Activated naive CD4-positive, alpha-beta T cell treated with anti-CD3 and anti-CD28 coated beads for 36 hours (primary cell): ENCODE data around the gene FOXD1. TPM values are rescaled to one million over a fixed set of nuclear protein-coding genes. Genes with fewer than 3 reads are reported as not detected.

Source experiments
- CTCF ChIA-PET: fragments of 350-600 bp; sonication (Branson Sonifier 250); formaldehyde crosslinking; loops from one replicate; lab custom pipeline; 2021; ENCODE audit warnings: antibody characterized with exemption; lab: Charles Lee
- DNase-seq: peaks from one replicate; pipeline ENCODE4 v3.0.0-alpha.2; 2020
- H3K27ac Mint-ChIP-seq: one replicate; pipeline ENCODE4 v1.8.0; 2021; ENCODE audit warnings: mild to moderate bottlenecking, mixed read lengths
- H3K27me3 Mint-ChIP-seq: one replicate; pipeline ENCODE4 v1.8.0; 2021; ENCODE audit warnings: low read depth, mixed read lengths
- H3K36me3 Mint-ChIP-seq: one replicate; pipeline ENCODE4 v1.8.0; 2021; ENCODE audit warnings: low read depth, mixed read lengths
- H3K4me1 Mint-ChIP-seq: one replicate; pipeline ENCODE4 v1.8.0; 2021; ENCODE audit warnings: low read depth, mixed read lengths
- H3K4me3 Mint-ChIP-seq: one replicate; pipeline ENCODE4 v1.8.0; 2021; ENCODE audit warnings: mild to moderate bottlenecking, moderate library complexity, mixed read lengths
- H3K9me3 Mint-ChIP-seq: one replicate; pipeline ENCODE4 v1.8.0; 2021; ENCODE audit warnings: mixed read lengths
- intact Hi-C: fragments of 100-400 bp; cut with micrococcal nuclease; formaldehyde crosslinking; loops from one replicate; pipeline ENCODE4 v1.15.1; 2023
- total RNA-seq, 2 experiments: library from RNA; stranded (reverse); gene quantifications; one replicate each; pipeline ENCODE4 v1.2.3, GENCODE V29; 2021

The FOXD1 gene
- total RNA-seq, 2 experiments from 2014 or later: 0.12 TPM

DNA sequence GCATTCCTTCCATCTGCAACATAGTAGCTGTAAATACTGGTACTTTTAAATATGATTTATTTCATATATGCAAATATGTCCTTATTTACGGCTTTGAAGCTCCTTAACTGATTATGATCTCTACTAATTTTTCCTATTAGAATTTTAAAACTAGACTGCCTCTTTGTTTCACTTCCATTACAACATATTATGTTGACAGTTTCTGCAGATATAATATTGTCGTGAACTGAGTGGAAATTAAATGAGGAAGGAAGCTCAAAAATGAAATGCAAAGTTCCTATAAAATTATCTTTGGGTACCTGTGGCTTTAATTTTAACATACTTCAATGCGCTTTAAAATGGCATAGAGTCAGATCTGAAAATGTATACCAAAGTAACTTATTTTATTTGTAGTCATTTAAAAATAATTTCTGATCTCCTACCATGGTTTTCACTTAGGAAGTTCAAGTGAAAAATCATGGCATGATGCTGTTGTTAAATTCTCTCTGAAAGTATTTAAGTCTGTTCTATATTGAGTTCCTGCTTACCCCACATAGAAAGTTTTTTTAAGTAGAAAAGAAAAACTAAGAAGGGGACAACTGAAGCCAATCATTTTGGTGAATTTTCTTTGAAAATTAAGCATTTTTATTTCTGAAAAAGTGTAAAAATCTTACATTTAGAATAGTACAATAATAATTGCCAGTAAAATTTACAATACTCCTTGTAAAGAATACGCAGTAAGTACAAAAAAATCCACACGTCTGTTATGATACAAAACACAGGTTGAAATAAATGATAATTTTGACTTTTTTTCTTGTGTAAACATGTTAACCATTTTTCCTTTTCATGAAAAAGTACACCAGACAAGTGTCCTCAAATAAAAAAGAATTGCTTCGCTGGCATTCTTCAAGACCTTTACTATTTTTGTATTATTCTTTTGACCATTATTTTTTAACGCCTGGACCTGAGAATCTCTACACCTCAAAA lies 2.6 kb downstream of the FOXD1 start:
- peaks cover 74% of the 10 kb centered on the region for H3K27me3 Mint-ChIP-seq
- peak overlapping the region; percentile 64 for H3K4me3 Mint-ChIP-seq
- CTCF ChIA-PET: interaction anchor here (0.8 to 0.9 kb wide), 2 partner anchors 47 to 151 kb away, joined by 3 read pairs; no protein-coding TSS in a partner anchor
- peaks cover 3% of the 10 kb centered on the region for H3K36me3 Mint-ChIP-seq
- H3K9me3 Mint-ChIP-seq: no peaks in the 10 kb centered on the region
- DNase-seq: no peak
- intact Hi-C loops: loop anchor here (1.0 kb wide), 1 partner anchor 8 kb away; no protein-coding TSS in a partner anchor
- no peak overlapping the region for H3K27ac Mint-ChIP-seq
- peaks cover 2% of the 10 kb centered on the region for H3K4me1 Mint-ChIP-seq

DNA sequence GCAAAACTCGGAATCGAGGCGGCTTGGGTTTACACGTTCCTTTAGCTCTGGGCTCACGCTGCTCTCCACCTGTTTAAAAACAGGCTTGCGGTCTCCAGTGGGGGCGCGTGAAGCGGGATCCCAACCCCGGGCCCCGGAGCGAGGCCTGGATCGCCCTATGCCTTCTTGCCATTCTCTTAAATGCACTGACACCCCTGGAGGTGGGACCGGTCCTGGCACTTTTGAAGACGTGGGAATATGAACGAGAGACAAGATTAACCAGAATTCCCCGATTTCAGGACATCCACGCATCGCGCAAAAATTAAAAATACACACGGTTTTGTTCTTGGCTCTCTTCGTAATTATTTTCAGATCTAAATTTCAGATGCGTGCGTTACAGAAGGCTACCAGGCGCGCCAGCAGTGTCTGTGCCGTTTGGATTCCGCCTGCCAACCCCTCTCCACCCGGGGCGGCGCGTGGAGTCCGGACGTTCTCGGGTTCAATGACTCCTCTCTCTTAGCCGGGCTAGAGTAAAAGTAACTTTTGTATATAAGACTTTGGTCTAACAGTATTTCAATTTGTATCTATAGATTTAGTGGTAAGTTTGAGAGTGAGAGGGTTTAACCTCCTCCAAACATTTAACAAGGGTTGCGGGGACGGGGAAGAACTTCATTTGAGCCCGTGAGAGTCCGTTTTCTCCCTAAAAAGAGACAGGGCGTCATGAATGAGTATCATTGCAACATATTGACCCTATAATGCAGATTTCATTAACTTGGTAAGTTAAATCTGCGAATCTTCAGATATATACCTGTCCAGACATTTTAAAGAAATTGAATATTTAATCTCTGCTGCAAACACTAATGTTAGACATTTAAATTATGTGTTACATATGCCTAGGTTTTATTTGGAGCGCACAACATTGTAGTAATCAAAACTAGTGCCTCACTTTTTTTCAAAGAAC lies 3.8 kb downstream of the FOXD1 start:
- Mint-ChIP-seq H3K4me1 (peaks cover 2% of the 10 kb centered on the region), H3K4me3 (no peak overlapping the region), H3K36me3 (peaks cover 3% of the 10 kb centered on the region), H3K9me3 (no peaks in the 10 kb centered on the region), H3K27me3 (peaks cover 70% of the 10 kb centered on the region), H3K27ac (no peak overlapping the region)
- CTCF ChIA-PET: interaction anchor here (0.8 to 0.9 kb wide), 2 partner anchors 48 to 150 kb away, joined by 3 read pairs; no protein-coding TSS in a partner anchor
- intact Hi-C loops: no loop called here
- DNase-seq: no peak

DNA sequence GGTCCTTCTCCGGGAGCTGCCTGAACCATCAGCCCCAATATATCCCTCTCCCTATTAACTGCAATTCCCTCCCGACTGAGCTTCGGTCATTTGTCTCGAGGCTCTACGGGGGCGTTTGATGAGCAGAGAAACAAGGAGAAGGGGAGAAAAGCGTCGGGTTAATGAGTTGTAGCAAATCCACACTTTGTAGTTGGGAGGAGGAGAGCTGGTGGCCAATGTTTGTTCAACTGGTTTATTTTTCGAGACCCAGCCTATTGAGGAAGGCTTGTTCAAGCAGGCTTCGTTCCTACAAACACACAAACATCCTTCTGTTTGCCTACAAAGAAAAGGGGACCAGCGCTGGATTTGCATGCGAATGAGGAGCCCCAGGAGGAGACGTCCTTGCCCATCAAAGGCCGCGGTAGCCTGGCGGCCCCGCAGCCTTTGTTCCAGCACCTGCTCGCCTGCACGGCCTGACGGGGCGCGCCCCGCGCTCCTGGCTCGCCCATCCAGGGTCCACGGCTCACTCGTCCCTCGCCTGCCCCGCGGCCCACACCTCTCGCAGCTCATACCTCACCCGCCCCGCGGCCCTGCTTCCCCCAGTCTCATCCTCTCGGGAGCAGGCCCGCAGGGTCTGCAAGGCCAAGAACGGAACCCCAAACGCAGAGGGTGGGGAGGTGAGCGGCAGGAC lies 4.6 kb downstream of the FOXD1 start:
- Mint-ChIP-seq H3K4me3 (no peak overlapping the region), H3K4me1 (peaks cover 2% of the 10 kb centered on the region), H3K36me3 (peaks cover 3% of the 10 kb centered on the region), H3K9me3 (no peaks in the 10 kb centered on the region), H3K27ac (no peak overlapping the region), H3K27me3 (peaks cover 72% of the 10 kb centered on the region)
- CTCF ChIA-PET: interaction anchor here (0.7 kb wide), 1 partner anchor 32 kb away, joined by 3 read pairs; no protein-coding TSS in a partner anchor
- intact Hi-C loops: loop anchor here (2.0 kb wide), 1 partner anchor 63 kb away; no protein-coding TSS in a partner anchor
- DNase-seq: no peak

DNA sequence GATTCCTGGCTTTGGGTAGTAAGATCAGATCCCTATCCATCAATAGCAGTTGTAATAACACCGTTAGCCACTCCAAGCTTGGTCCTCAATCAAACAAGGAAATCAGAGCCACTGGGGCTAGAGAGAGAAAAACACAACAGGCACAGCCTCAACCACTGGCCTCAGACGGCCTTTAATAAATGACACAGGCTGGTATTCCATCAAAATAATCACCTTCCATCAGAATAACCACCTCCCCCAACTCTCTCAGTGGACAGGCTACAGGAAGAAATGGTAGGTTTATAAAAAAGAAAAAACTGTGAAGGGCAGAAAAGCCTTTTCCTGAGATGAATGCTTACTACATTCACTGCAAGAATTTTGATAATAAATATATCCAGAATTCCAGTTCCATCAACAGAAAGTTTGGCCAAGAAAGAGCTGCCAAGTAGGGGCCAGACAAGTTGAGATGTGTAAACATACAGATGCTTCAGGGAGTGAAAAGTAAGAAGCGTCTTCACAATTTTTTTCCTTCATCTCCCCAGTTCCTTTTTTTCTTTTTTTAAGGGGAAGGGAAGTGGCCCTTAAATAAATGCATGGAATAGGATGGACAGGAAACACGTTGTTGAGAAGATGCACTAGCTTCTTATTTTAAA lies 5.5 kb downstream of the FOXD1 start:
- CTCF ChIA-PET: interaction anchor here (0.7 kb wide), 1 partner anchor 32 kb away, joined by 3 read pairs; no protein-coding TSS in a partner anchor
- Mint-ChIP-seq H3K4me3 (no peak overlapping the region), H3K4me1 (peaks cover under 1% of the 10 kb centered on the region), H3K36me3 (peaks cover 3% of the 10 kb centered on the region), H3K9me3 (no peaks in the 10 kb centered on the region), H3K27me3 (peaks cover 74% of the 10 kb centered on the region), H3K27ac (no peak overlapping the region)
- no peak for DNase-seq
- intact Hi-C loops: loop anchor here (2.0 kb wide), 1 partner anchor 62 kb away; no protein-coding TSS in a partner anchor

DNA sequence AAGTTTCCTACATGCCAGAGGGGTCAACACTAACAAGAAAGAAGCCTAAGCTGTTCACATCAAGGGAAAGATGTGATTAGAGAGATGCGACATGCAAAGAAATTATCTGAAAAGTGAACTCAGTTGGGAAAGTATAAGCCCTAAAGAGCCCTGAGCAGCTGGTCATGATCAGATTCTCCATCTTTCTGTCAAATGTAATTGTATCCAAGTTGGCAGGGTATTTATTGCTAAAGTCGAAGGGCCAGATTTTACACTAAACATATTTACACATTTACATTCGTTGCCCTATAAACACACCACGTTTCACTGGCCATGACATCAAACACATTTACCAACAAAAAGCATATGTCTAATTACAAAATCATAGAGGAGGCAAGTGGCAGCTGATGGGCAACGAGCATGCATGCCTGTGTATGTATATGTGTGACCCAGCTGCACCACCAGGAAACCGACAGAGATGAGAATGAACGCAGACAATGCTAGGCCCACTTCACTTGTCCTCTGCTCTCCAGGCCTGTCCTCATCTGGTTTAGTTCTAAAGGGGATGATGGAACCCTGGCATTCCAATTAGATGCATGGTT lies 6.3 kb downstream of the FOXD1 start:
- DNase-seq: no peak
- CTCF ChIA-PET: interaction anchor here (1.9 kb wide), 1 partner anchor 9 kb away, joined by 6 read pairs; no protein-coding TSS in a partner anchor
- no peak overlapping the region for H3K27ac Mint-ChIP-seq
- peaks cover 3% of the 10 kb centered on the region for H3K36me3 Mint-ChIP-seq
- peaks cover 77% of the 10 kb centered on the region for H3K27me3 Mint-ChIP-seq
- no peak overlapping the region for H3K4me3 Mint-ChIP-seq
- intact Hi-C loops: loop anchor here (2.0 kb wide), 1 partner anchor 62 kb away; no protein-coding TSS in a partner anchor
- H3K9me3 Mint-ChIP-seq: no peaks in the 10 kb centered on the region
- H3K4me1 Mint-ChIP-seq: peaks cover 6% of the 10 kb centered on the region

DNA sequence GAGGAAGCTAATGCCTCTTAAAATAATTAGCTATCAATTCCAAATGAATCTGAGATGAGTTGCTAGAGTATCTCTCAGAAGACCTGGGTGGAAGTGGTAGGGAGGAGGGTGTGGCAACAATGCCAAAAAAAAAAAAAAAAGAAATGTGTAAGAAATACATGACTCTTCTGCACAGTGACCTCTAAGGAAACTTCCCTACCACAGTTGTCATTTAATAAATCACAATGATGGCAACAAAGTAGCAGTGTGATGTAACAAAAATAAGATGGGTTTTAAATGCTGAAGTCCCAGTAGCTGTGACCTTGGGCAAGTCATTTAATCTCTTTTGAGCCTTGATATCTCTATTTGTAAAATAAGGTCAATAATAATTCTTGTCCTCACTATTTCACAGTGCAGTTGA lies 7.2 kb downstream of the FOXD1 start:
- Mint-ChIP-seq H3K36me3 (peaks cover 3% of the 10 kb centered on the region), H3K27me3 (peaks cover 76% of the 10 kb centered on the region), H3K9me3 (no peaks in the 10 kb centered on the region), H3K4me1 (peaks cover 9% of the 10 kb centered on the region), H3K4me3 (no peak overlapping the region), H3K27ac (no peak overlapping the region)
- CTCF ChIA-PET: interaction anchor here (0.7 to 1.9 kb wide), 4 partner anchors 10 to 206 kb away, joined by 4 to 6 read pairs (median 4); no protein-coding TSS in a partner anchor
- DNase-seq: no peak
- intact Hi-C loops: no loop called here

DNA sequence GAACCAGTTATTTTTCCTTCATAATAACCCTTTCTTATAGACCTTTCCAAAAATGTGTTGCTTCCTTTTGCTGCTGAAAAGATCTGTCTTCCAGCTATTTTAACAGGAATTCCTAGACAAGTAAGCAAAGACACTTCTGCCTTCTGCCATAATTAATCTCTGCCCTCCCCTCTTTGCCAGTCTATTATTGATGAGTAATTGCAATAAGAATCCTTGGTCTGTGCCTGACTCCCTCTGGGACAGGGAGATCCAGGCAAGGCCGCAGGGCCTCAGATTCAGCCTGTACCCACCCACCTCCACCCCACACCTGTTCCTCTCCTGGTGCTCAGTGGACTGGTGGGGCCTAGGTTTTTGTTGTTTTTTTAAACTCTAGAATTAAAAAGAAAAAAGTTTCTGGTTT lies 8.3 kb downstream of the FOXD1 start:
- Mint-ChIP-seq H3K36me3 (peaks cover 3% of the 10 kb centered on the region), H3K4me3 (no peak overlapping the region), H3K9me3 (no peaks in the 10 kb centered on the region), H3K27ac (no peak overlapping the region), H3K4me1 (peaks cover 15% of the 10 kb centered on the region), H3K27me3 (peaks cover 83% of the 10 kb centered on the region)
- intact Hi-C loops: no loop called here
- CTCF ChIA-PET: interaction anchor here (1.7 kb wide), 1 partner anchor 14 kb away, joined by 4 read pairs; no protein-coding TSS in a partner anchor
- no peak for DNase-seq

DNA sequence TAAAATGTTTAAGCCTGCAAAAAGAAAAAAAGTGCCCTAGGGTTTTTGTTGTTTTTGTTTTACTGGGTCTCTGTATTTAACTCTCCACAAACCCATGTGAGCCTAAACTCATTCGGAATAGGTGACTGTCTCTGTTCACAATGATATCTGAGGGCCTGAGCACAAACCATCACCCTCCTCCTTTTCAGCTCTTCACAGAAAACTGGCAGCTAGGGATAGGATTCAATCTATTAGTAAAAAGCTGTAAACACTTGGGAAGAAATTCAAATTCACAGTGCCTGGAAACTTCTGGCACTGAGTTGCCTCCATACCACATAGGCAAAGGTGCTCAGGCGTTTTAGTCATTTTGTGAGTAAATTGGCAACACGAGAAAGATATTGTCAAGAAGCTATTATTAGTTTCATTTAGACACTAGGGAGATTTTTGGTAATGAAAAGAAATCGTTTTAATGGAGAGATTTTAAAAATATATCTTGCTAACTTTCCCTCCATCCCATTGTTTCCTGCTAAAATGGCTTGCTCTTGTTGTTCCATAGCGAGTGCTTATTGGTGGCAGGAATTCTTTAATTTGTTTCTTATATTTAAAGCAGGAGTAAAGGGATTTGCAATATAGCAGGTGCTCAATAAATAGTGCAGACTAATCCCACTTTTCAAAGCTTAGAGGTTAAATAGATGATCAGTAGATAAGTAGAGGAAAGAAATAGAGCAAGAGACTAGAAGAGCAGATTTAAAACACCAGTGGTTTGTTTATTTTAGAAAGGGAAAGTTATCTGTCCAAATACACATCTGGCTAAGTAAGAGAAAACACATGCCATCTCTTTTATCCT lies 9.7 kb downstream of the FOXD1 start:
- no peaks in the 10 kb centered on the region for H3K36me3 Mint-ChIP-seq
- H3K4me3 Mint-ChIP-seq: no peak overlapping the region
- H3K9me3 Mint-ChIP-seq: no peaks in the 10 kb centered on the region
- peaks cover 15% of the 10 kb centered on the region for H3K4me1 Mint-ChIP-seq
- CTCF ChIA-PET: interaction anchor here (1.5 kb wide), 1 partner anchor 13 kb away, joined by 4 read pairs; no protein-coding TSS in a partner anchor
- DNase-seq: no peak
- peaks cover 80% of the 10 kb centered on the region for H3K27me3 Mint-ChIP-seq
- H3K27ac Mint-ChIP-seq: no peak overlapping the region
- intact Hi-C loops: loop anchor here (1.0 kb wide), 1 partner anchor 7 kb away; no protein-coding TSS in a partner anchor

DNA sequence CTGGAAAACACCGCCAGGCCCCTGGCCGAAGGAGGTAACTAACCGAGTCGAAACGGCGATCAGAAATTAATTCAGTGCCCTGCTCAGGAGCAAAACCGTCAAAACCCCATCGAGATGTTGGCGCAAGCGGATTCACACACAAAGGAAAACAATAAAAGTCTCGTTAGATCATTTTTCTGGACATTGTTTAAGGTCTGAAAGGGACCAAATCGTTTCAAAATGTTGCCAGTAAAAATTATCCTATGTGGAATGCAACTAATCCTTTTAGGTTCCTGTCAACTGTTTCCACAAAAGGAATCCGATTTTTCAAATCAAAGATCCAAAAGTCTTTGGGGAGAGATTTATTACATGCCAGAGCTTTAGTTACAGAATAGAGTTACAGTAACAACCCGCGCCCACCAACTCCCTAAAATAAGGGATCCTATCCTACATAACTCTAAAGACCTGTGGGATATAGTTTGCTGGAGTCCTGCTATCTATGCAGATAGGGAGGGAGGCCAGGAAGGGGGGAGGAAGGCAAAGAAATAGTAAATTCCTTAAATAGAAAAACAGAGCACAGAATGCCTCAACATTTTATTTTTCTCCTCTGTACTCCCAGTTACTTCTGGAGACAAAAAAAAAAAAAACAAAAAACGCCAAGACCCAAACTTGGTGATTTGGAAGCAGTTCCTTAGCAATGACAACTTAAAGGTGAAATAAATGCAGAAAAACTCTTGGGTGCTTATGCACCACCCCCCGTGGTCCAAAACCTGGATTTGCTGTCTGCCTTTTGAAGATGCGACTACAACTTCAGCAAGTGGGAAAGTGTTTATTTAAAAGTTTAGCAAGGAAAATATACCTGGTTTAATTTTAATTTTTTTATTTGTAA lies 10.6 kb downstream of the FOXD1 start:
- no peaks in the 10 kb centered on the region for H3K9me3 Mint-ChIP-seq
- no peak overlapping the region for H3K27ac Mint-ChIP-seq
- DNase-seq: no peak
- peak overlapping the region; percentile 27 for H3K4me3 Mint-ChIP-seq
- intact Hi-C loops: loop anchor here (1.0 to 2.0 kb wide), 3 partner anchors 8 to 277 kb away; no protein-coding TSS in a partner anchor
- no peaks in the 10 kb centered on the region for H3K36me3 Mint-ChIP-seq
- H3K4me1 Mint-ChIP-seq: peaks cover 15% of the 10 kb centered on the region
- CTCF ChIA-PET: interaction anchor here (1.5 kb wide), 1 partner anchor 13 kb away, joined by 4 read pairs; no protein-coding TSS in a partner anchor
- H3K27me3 Mint-ChIP-seq: peaks cover 79% of the 10 kb centered on the region
